Central memory CD4-positive, alpha-beta T cell (primary cell): ENCODE data around the gene TACC2.

ENCODE experiments used
- DNase-seq: peaks from one replicate; pipeline ENCODE4 v3.0.0; 2022

Gene TACC2

GRCh38 chr10:122149561-122150505, 160.9 kb downstream of the TACC2 start:
- DNase-seq, result no peak

GRCh38 chr10:122151121-122151694, 162.2 kb downstream of the TACC2 start:
- no peak for DNase-seq

- DNase-seq, result no peak
Measured at GRCh38 chr10:122152544-122152943, 163.6 kb downstream of the TACC2 start.

GRCh38 chr10:122154031-122154544, 165.1 kb downstream of the TACC2 start:
- DNase-seq, result no peak

GRCh38 chr10:122154545-122155366, 165.8 kb downstream of the TACC2 start:
- no peak for DNase-seq

- no peak for DNase-seq
Measured at GRCh38 chr10:122157451-122157850, 168.5 kb downstream of the TACC2 start.

GRCh38 chr10:122158362-122158761, 169.4 kb downstream of the TACC2 start:
- DNase-seq, result no peak

- no peak for DNase-seq
Measured at GRCh38 chr10:122159141-122159970, 170.4 kb downstream of the TACC2 start.

- DNase-seq, result no peak
Measured at GRCh38 chr10:122161795-122162194, 172.8 kb downstream of the TACC2 start.

GRCh38 chr10:122162671-122163173, 173.8 kb downstream of the TACC2 start:
- DNase-seq, result no peak

GRCh38 chr10:122163174-122164022, 174.4 kb downstream of the TACC2 start:
- DNase-seq, result no peak

GRCh38 chr10:122164023-122164601, 175.1 kb downstream of the TACC2 start:
- DNase-seq, result no peak

GRCh38 chr10:122164815-122165483, 176.0 kb downstream of the TACC2 start:
- DNase-seq, result no peak

GRCh38 chr10:122165484-122166276, 176.7 kb downstream of the TACC2 start:
- no peak for DNase-seq

- DNase-seq, result no peak
Measured at GRCh38 chr10:122168101-122168500, 179.1 kb downstream of the TACC2 start.

- no peak for DNase-seq
Measured at GRCh38 chr10:122168598-122169394, 179.8 kb downstream of the TACC2 start.

- DNase-seq, result no peak
Measured at GRCh38 chr10:122170802-122171201, 181.8 kb downstream of the TACC2 start.
